IMR-90 (cell line): Measurements from ENCODE around the gene WDR5. TPM values are rescaled to one million over a fixed set of nuclear protein-coding genes. Genes with fewer than 3 reads are reported as not detected.

Experiments used
- ATAC-seq: fragments of 200-7000 bp; cut with Tn5 transposase; 2 replicates; pipeline ENCODE4 v1.9.1; 2020; ENCODE audit warnings: low read depth, mild to moderate bottlenecking, moderate library complexity
- BruUV-seq: library from RNA; stranded (reverse); fragments of 400-500 nt; replicated peaks from 2 replicates; lab custom pipeline; 2021; lab: Mats Ljungman, UMichigan
- CTCF ChIA-PET: fragments of 300-600 bp; formaldehyde crosslinking; extraction: SDS; loops from one replicate; lab custom pipeline; 2021; ENCODE audit warnings: antibody characterized with exemption; lab: Yijun Ruan, JAX
- POLR2A ChIA-PET: fragments of 300-600 bp; sonication (Branson Sonifier 250); formaldehyde crosslinking; loops from one replicate; lab custom pipeline; 2022; ENCODE audit warnings: antibody characterized with exemption; ENCODE audit not compliant: unreplicated experiment; lab: Charles Lee
- DNase-seq: peaks from one replicate; pipeline ENCODE4 v3.0.0; 2013
- H2AFZ ChIP-seq: replicated peaks from 2 replicates; pipeline ENCODE3; 2013; ENCODE audit warnings: low read length, mild to moderate bottlenecking; ENCODE audit not compliant: poor library complexity
- H2AK5ac ChIP-seq: 2 replicates; pipeline ENCODE4 v1.6.1; 2013; ENCODE audit warnings: low read depth, low read length, inconsistent platforms
- H2AK9ac ChIP-seq: replicated peaks from 2 replicates; pipeline ENCODE3; 2013; ENCODE audit warnings: mild to moderate bottlenecking, low read depth, low read length, moderate library complexity; ENCODE audit not compliant: poor library complexity
- H2BK120ac ChIP-seq: 2 replicates; pipeline ENCODE4 v1.6.1; 2013; ENCODE audit warnings: low read depth, low read length, inconsistent platforms
- H2BK15ac ChIP-seq: 3 replicates; pipeline ENCODE4 v1.6.1; 2013; ENCODE audit warnings: low read depth, low read length, inconsistent platforms
- H2BK20ac ChIP-seq: 2 replicates; pipeline ENCODE4 v1.6.1; 2013; ENCODE audit warnings: low read depth, mild to moderate bottlenecking, inconsistent platforms, low read length, moderate library complexity
- H2BK5ac ChIP-seq: 2 replicates; pipeline ENCODE4 v1.6.1; 2013; ENCODE audit warnings: mild to moderate bottlenecking, low read depth, low read length, inconsistent platforms; ENCODE audit not compliant: poor library complexity, severe bottlenecking
- H3K14ac ChIP-seq: replicated peaks from 2 replicates; pipeline ENCODE4 v1.6.1; 2013; ENCODE audit warnings: low read depth, low read length, inconsistent platforms
- H3K18ac ChIP-seq: 2 replicates; pipeline ENCODE4 v1.6.1; 2013; ENCODE audit warnings: low read depth, low read length, control low read depth
- H3K23ac ChIP-seq: 2 replicates; pipeline ENCODE4 v1.6.1; 2013; ENCODE audit warnings: low read depth, low read length, inconsistent platforms
- H3K27ac ChIP-seq: 2 replicates; pipeline ENCODE4 v1.5.1; 2013; ENCODE audit warnings: mild to moderate bottlenecking, control low read depth, low read length; ENCODE audit not compliant: insufficient read depth
- H3K27me3 ChIP-seq: 2 replicates; pipeline ENCODE4 v1.6.1; 2013; ENCODE audit warnings: low read length; ENCODE audit not compliant: control insufficient read depth, insufficient read depth
- H3K36me3 ChIP-seq: 2 replicates; pipeline ENCODE4 v1.6.1; 2013; ENCODE audit warnings: low read length, mixed read lengths; ENCODE audit not compliant: control insufficient read depth, insufficient read depth
- H3K4ac ChIP-seq: 2 replicates; pipeline ENCODE4 v1.6.1; 2013; ENCODE audit warnings: low read depth, low read length, inconsistent platforms
- H3K4me1 ChIP-seq: 2 replicates; pipeline ENCODE4 v1.6.1; 2013; ENCODE audit warnings: low read length, mixed read lengths; ENCODE audit not compliant: control insufficient read depth, insufficient read depth
- H3K4me2 ChIP-seq: 2 replicates; pipeline ENCODE4 v1.6.1; 2013; ENCODE audit warnings: low read depth, mild to moderate bottlenecking, control low read depth, low read length, moderate library complexity
- H3K4me3 ChIP-seq: 2 replicates; pipeline ENCODE4 v1.5.1; 2013; ENCODE audit warnings: low read depth, mild to moderate bottlenecking, control low read depth, low read length, moderate library complexity; ENCODE audit not compliant: insufficient read depth
- H3K56ac ChIP-seq: 2 replicates; pipeline ENCODE4 v1.6.1; 2013; ENCODE audit warnings: low read length, inconsistent platforms; ENCODE audit not compliant: insufficient read depth; ENCODE audit errors: extremely low read depth
- H3K79me1 ChIP-seq, 2 experiments: 2 replicates each; pipeline ENCODE4 v1.6.1; 2013; ENCODE audit warnings: low read length in 2 of 2, inconsistent platforms in 1 of 2, low read depth in 1 of 2
- H3K9ac ChIP-seq: 2 replicates; pipeline ENCODE4 v1.6.1; 2013; ENCODE audit warnings: low read depth, low read length, control low read depth
- H3K9me1 ChIP-seq: 2 replicates; pipeline ENCODE4 v1.6.1; 2013; ENCODE audit warnings: low read length, inconsistent platforms; ENCODE audit not compliant: insufficient read depth
- H3K9me3 ChIP-seq: 2 replicates; pipeline ENCODE4 v1.6.1; 2013; ENCODE audit warnings: low read length; ENCODE audit not compliant: control insufficient read depth, insufficient read depth
- H4K20me1 ChIP-seq: 2 replicates; pipeline ENCODE4 v1.6.1; 2013; ENCODE audit warnings: low read length, inconsistent platforms; ENCODE audit not compliant: insufficient read depth
- H4K5ac ChIP-seq: 2 replicates; pipeline ENCODE4 v1.6.1; 2013; ENCODE audit warnings: mild to moderate bottlenecking, low read depth, low read length, control low read depth
- H4K8ac ChIP-seq, 2 experiments: 2 replicates each; pipeline ENCODE4 v1.6.1; 2013; ENCODE audit warnings: low read depth in 2 of 2, low read length in 2 of 2, control low read depth in 1 of 2, inconsistent platforms in 1 of 2
- H4K91ac ChIP-seq: 2 replicates; pipeline ENCODE4 v1.6.1; 2013; ENCODE audit warnings: low read depth, low read length, inconsistent platforms; ENCODE audit not compliant: insufficient read depth
- CHD1 ChIP-seq: IDR thresholded peaks from 2 replicates; pipeline ENCODE4 v1.6.1; 2012; ENCODE audit warnings: low read depth, low read length, improper control_type of control experiment
- ELK1 ChIP-seq: fragments of 150-350 bp; IDR thresholded peaks from 2 replicates; pipeline ENCODE4 v1.6.1; 2016; ENCODE audit warnings: low read depth, mild to moderate bottlenecking, low read length, moderate library complexity, borderline replicate concordance
- MXI1 ChIP-seq: IDR thresholded peaks from 2 replicates; pipeline ENCODE4 v1.6.1; 2012; ENCODE audit warnings: low read depth, mild to moderate bottlenecking, low read length, moderate library complexity, borderline replicate concordance
- WGBS, 2 experiments: methylation state at CpG; one replicate each; pipeline versions ENCODE4 v1.1.5 to v1.1.7; 2013; ENCODE audit warnings: missing lambda C conversion rate in 2 of 2; ENCODE audit not compliant: insufficient read length in 1 of 2; ENCODE audit errors: extremely low coverage in 2 of 2; 5-methylcytosine and 5-hydroxymethylcytosine counted together
- dilution Hi-C: fragments of 300-500 bp; cut with HindIII; formaldehyde crosslinking; loops from one replicate; pipeline ENCODE4 v1.14.3; 2018; ENCODE audit warnings: low sequenced_read_pairs; ENCODE audit not compliant: unreplicated experiment
- in situ Hi-C: fragments of 300-500 bp; cut with MboI; formaldehyde crosslinking; loops from 3 replicates; pipeline ENCODE4 v1.14.3; 2019; ENCODE audit warnings: low sequenced_read_pairs, inconsistent platforms, mixed read lengths
- intact Hi-C: fragments of 100-400 bp; cut with micrococcal nuclease; formaldehyde crosslinking; loops from 2 replicates; pipeline ENCODE4 v1.10.0; 2022
- polyA plus RNA-seq, 3 experiments: library from polyadenylated mRNA; depleted of rRNA; stranded (reverse); fragments of >200 nt; gene quantifications; 2 replicates each; pipeline ENCODE4 v1.2.3, GENCODE V29; 2012; ENCODE audit warnings: low replicate concordance in 1 of 3
- total RNA-seq: library from RNA; depleted of rRNA; stranded (reverse); fragments of >200 nt; gene quantifications from 2 replicates; pipeline ENCODE4 v1.2.3, GENCODE V29; 2012
- TF ChIP-seq, protein P1 (sequence below): fragments of 150-350 bp; IDR thresholded peaks from 2 replicates; pipeline ENCODE4 v1.6.1; 2017; ENCODE audit warnings: mild to moderate bottlenecking, antibody characterized with exemption, low read length, low read depth

The WDR5 gene
- total and polyA plus RNA-seq, 2 of the 4 experiments (the other 2 are of a cell fraction): 18.3 to 26.6 TPM

GRCh38 chr9:134152488-134152887 is 16.6 kb downstream of the WDR5 start:
- in situ Hi-C loops: no loop called here
- no peak overlapping the region for H3K9ac ChIP-seq
- H2AK9ac ChIP-seq: no peak overlapping the region
- TF ChIP-seq, protein P1, sequence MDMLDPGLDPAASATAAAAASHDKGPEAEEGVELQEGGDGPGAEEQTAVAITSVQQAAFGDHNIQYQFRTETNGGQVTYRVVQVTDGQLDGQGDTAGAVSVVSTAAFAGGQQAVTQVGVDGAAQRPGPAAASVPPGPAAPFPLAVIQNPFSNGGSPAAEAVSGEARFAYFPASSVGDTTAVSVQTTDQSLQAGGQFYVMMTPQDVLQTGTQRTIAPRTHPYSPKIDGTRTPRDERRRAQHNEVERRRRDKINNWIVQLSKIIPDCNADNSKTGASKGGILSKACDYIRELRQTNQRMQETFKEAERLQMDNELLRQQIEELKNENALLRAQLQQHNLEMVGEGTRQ: no peak
- TF ChIP-seq MXI1: no peak
- no peak for TF ChIP-seq CHD1
- TF ChIP-seq ELK1: no peak
- H3K27ac ChIP-seq: no peak overlapping the region
- no peaks in the 10 kb centered on the region for H3K4me1 ChIP-seq
- ChIA-PET CTCF (no interaction called here), POLR2A (no interaction called here)
- H4K8ac ChIP-seq: no peak overlapping the region
- no peak overlapping the region for H3K18ac ChIP-seq
- no peak for DNase-seq
- no peak overlapping the region for H4K91ac ChIP-seq
- H2BK120ac ChIP-seq: no peak overlapping the region
- no peak overlapping the region for H2BK15ac ChIP-seq
- peaks cover 5 to 18% of the 10 kb centered on the region in 2 experiments; a peak in 3 of 4 replicates for H3K79me1 ChIP-seq
- H2AK5ac ChIP-seq: no peak overlapping the region
- no peak overlapping the region for H3K23ac ChIP-seq
- no peaks in the 10 kb centered on the region for H3K27me3 ChIP-seq
- BruUV-seq: no TSS peak
- no peak overlapping the region for H3K56ac ChIP-seq
- no peak overlapping the region for H4K5ac ChIP-seq
- dilution Hi-C loops: no loop called here
- no peak overlapping the region for H3K14ac ChIP-seq
- 100% methylated on average over 1 of the region's 11 CpGs; no CpG with 5 or more reads in 1 of the 2 experiments for WGBS, 2 experiments
- H2BK5ac ChIP-seq: no peak overlapping the region
- no peak overlapping the region for H3K4ac ChIP-seq
- no peak overlapping the region for H3K4me2 ChIP-seq
- ATAC-seq: no peak
- no peaks in the 10 kb centered on the region; the same call in 1 of the 2 replicates for H3K9me1 ChIP-seq
- no peak overlapping the region for H3K4me3 ChIP-seq
- H4K20me1 ChIP-seq: no peaks in the 10 kb centered on the region; the same call in 1 of the 2 replicates
- H3K36me3 ChIP-seq: peaks cover 80% of the 10 kb centered on the region
- no peak overlapping the region for H2BK20ac ChIP-seq
- H2AFZ ChIP-seq: no peak overlapping the region
- H3K9me3 ChIP-seq: no peaks in the 10 kb centered on the region
- intact Hi-C loops: no loop called here
